Activated CD4-positive, alpha-beta T cell treated with anti-CD3 and anti-CD28 coated beads for 48 hours (primary cell): ENCODE results near the gene CNIH2.
A peak's percentile ranks its signal among the peaks of the same experiment; 100 is the strongest.
"Not testable (repeated sequence)": the region's sequence is repeated elsewhere in the genome, so short reads cannot be mapped to it uniquely, and the experiment has no call there.

Experiments
- DNase-seq: peaks from one replicate; pipeline ENCODE4 v3.0.0-alpha.2; 2020

CNIH2 gene

DNA sequence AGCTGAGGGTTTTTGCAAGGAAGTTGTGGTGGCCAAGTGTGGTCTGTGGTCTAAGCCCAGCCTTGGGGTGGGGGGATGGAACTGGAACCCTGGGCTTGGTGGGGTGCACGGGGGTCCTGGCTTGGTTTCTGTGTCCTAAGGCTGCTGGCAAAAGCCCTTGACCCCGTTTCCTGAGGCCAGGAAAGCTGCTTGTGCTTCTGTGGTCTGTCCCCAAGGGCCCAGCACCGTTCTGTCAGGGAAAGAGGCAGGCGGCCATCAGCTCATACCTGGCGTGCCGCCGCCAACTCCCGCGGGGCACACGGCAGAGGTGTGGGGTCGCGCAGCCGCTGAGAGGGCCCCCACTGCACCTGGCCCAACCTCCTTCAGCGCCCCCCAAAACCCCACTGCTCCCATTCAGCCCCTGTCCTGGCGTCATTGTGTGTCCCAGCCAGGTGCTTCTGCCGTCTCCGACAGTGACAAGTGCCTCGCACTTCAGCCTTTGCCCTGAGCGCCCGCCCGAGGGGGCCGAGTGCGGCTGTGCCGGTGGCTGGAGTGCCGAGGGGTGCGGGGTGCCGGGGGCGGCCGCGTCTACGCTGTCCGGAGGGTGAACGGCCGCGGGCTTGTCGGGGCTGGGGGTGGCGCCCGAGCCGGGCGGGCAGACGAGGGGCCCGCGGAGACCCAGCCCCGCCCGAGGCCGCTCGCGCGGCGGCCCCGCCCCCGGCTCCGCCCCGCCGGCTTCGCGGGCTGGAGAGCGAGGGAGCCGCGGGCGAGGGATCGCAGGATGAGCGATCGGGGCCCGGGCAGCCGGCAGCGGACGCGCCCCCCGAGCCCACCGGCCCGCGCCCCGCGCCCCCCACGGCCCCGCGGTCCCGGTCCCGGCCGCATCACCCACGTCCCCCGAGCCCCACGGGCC lies at the start of gene CNIH2:
CNIH2 (plus strand) TSS at position 705 of the 892 bp plus-strand sequence. CDS start 282 bp downstream, outside the sequence.
- peak; percentile 41 for DNase-seq

DNA sequence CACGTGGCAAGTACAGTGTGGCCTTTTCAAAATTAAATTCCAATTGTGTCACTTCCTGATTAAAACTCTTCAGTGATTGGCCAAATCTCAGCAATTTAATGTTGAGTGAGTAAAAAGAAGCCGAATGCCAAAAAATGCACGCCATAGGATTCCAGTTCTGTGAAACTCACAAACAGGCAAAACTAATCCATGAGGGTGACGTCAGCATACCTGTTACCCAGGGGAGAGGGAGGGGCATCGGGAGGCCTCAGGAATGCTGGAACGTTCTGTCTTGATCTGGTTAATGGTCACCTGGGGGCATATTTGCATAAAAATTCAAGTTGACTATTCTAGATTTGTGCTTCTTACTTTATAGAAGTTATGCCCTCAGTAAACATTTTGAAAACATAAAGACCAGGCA lies 49.5 kb upstream of the CNIH2 start:
- DNase-seq = no peak

DNA sequence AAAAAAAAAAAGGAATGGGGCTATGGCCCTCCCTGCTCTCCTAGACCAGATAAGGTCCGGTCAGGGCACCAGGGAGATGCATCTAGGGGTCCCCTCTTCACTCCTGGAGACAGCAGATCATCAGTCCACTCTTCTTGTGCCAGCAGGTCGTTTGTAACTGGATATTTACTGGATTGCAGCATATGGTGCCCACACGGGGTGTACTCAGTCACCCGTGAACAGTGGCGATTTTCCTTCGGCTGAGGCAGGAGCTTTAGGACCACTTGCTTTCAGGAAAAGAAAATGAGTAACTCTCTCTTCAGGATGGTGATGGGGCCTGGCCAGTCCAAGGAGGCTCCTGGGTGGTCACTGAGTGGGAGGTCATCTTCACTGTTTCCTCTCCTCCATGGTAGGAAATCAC lies 47.8 kb upstream of the CNIH2 start:
- DNase-seq = no peak

DNA sequence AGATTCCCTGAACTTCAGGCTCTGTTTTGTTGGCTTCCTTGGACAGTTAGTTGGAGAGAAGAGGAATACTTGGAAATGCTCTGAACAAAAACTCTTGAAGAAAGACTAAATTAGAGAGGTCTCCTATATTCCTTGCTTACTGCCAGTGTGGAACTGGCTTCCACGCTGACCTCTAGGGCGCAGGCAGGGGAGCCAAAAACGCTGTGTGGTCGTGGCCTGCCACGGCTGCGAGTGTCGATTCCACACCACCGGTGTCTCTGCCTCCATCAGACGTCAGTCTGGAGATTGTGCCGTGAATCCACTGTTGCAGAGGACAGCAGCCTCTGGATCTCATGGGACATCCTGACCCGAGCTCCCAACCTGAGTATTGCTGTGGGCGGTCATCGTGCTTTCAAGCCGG lies 47.0 kb upstream of the CNIH2 start:
- DNase-seq = no peak

DNA sequence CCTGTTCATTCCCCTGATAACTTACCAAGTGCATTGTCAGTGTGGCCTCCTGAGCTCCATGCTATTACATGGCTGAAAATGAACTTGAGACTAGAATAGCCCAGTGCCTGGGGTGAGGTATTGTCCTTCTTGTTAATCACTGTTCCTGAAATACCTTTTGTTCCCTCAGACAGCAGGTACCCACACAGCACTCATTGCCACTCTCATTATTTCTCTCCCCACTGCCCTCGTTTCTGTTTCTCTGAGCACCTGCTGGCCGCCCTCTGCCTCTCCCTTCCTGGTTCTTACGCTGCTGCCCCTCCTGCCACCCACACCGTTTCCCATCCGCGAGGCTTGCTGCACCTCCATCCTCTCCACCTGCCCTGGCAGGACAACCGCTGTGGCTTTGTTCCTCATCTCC lies 46.4 kb upstream of the CNIH2 start:
- DNase-seq = no peak

DNA sequence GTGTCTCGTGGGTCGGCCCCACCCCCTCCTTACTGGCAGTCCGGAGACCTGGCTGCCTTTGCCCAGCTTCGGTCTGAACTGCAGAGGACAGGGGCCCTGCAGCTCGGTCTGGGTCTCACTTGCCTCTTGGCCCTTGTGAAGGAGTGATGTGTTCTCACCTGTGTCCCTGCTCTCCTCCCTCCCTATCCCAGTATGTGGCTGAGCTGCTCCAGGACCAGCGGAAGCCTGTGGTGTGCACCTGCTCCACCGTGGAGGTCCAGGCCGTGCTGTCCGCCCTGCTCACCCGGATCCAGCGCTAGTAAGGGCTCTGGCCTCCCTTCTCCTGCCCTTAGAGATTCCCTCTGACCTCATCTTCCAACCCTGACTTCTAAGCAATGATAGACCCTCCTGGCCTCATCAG lies 45.2 kb upstream of the CNIH2 start:
- no peak for DNase-seq

DNA sequence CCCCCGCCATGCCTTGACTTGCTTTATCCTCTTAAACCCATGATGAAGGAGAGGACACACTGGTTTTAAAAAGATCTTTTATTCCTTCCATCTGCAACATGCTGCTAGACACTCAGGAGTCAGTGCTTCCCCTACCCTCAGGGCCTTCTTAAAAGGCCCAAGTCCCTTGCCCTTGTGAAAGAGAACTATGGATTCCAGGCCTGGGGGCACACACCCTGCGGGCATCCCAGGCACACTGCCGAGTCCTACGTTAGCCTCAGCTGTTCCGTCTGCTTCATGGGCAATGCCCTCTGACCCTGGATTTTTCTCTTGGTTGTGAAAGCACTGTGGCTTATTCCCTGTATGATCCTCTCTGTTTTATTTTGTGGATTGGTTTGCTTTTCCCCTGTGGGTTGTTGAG lies 44.7 kb upstream of the CNIH2 start:
- no peak for DNase-seq

DNA sequence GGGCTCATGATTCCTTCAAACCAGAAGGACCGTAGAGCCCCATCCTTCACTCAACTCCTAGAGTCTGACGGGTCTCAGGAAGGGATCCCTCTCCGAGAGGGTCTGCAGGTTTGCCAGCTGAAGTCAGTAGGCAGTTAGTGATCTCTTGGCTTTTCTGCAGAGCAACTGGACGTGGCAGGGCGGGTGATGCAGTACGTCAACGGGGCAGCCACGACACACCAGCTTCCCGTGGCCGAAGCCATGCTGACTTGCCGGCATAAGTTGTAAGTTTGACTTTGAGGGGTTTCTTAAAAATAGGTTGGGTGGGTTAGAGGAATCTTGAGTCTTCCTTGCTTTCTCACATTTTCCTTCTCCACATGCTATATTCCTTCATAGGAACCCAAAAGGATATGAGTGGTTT lies 42.8 kb upstream of the CNIH2 start:
- DNase-seq = no peak

DNA sequence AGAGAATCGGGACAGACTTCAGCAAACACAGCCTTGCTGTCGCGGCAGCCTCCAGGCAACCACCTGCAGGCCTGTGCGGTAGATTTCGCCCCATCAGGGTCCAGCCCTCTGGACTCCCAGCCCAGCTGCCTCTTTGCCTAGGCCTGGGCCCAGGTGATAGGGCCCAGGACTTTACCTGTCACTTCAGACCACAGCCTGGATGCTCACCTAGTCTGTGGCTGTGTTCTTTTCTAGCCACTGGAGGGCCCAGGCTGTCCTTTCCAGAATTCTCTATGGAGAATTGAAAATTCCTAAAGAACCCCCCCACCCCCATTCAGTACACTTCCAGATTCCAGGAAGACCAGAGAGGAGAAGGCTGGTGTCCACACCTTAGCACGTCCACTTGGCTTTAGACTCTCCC lies 40.1 kb upstream of the CNIH2 start:
- no peak for DNase-seq

DNA sequence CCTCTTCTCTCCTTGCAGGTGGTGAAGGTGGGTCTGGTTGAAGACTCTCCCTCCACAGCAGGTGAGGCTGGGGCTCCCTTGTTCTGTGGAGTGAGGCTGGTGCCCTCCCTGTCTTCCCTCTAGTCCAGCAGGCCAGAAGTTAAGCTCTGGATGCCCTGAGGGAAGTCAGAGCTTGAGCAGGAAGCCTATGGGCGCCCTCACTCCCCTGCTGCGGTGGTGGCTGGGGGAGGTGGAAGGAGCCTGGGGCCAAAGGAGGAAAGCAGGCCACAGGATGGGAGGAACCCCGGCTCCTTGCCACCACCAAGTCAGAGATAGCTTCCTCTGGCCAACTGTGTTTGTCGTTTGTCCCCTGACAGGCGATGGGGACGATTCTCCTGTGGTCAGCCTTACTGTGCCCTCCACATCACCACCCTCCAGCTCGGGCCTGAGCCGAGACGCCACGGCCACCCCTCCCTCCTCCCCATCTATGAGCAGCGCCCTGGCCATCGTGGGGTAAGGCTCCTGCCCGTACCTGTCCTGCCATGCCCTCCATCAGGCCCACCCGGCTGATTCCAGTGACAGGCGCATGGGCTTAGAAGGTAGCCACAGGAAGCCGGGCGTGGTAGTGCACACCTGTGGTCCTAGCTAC lies 39.1 kb upstream of the CNIH2 start:
- no peak for DNase-seq

DNA sequence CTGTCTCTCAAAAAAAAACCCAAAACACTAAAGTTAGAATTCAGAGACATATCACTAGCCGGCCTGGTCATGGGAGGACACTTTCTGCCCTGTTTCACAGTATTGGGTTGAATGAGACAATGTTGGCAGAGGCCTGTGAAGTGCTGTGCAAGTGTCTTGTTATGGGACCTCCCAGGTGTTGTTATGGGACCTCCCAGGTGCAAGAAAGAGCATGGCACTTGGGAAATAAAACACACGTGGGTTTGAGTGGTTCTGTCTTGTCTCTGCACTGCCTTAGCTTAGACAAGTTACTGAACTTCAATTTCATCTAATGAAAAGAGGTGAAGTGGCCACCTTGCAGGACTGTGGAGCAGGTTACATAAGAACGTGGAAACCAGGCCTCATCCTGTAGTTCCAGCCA lies 38.5 kb upstream of the CNIH2 start:
- no peak for DNase-seq

DNA sequence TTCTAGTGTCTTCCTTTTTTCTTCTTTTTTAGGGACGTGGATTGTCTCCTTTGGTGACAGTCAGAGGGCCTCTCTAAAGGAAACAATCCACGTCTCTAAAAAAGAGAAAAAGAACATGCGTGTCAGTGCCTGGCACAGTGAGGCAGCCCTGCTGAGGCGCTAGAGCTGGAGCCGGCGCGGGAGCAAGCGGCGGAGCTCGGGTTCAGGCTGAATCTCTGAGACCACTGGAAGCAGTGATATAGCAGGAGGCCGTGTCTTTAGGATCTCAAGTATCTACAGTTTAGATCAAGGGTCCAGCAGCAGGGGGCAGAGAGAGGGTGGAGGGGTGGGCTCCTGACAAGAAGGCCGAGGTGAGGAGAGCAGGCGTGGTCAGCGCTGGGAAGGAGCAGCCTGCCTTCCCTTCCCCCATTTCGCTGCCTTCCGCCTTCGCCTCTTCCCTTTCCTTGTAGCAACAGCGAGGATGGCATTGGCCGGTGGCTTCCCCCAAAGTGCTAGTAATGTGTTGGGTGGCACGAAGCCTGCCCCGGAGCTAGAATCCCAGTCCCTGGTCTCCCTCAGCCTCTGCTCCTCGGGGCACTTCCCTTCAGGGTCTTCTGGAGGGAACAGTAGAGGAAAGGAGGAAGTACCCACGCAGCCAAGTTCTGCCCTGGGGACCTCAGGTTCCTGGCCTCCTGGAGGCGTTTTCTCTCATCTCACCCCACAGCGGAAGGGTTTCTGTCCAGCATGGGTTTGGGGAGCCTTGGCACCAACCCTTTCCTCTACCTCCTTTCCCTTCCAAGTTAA lies 37.8 kb upstream of the CNIH2 start:
- DNase-seq = no peak

DNA sequence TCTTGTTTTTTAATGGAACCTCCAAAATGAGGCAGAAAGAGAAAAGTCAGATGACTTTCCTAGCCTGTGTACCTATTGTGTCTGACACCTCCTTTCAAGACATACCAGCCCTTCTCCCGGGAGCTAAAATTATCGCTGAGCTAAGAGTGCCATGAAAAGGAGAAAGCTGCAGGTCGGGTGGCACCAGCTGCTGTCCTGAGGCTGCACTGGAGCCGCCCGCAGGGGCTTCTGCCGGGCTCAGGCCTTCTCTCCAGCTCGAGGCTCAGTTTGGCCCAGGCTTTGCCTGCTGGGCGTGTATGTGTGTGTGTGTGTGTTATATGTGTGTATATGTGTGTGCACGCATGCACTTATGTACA lies 37.2 kb upstream of the CNIH2 start:
- no peak for DNase-seq

DNA sequence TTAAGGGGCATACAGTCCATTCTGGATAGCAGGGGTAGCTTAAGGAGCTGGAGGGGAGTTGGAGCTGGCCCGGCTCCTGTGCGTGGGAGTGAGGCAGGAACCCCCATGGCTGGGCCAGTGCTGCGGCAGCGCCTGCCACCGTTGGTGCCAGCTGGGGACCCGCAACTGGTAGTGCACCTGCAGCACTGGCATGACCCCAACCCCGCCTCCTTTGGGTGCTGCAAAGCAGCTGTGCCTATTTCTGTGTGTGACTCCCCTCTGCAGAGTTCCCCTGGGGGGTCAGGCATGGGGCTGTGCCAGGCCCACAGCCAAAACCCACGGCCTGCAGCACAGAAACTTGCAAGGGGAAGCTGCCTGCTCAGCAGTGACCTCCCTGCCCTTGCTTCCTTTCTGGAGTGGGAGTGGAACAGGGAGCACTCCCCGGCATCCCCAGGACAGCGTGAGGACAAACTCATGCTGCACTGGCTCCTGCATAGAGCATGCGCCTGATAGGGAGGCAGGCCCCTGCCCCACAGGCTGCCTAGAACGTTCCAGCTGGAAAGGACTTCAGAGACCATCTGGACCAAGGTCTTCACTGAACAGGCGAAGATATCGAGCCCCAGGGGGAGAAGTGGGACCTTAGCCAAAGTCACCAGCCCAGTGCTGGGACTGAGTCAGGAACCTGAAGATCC lies 35.7 kb upstream of the CNIH2 start:
- DNase-seq = no peak

DNA sequence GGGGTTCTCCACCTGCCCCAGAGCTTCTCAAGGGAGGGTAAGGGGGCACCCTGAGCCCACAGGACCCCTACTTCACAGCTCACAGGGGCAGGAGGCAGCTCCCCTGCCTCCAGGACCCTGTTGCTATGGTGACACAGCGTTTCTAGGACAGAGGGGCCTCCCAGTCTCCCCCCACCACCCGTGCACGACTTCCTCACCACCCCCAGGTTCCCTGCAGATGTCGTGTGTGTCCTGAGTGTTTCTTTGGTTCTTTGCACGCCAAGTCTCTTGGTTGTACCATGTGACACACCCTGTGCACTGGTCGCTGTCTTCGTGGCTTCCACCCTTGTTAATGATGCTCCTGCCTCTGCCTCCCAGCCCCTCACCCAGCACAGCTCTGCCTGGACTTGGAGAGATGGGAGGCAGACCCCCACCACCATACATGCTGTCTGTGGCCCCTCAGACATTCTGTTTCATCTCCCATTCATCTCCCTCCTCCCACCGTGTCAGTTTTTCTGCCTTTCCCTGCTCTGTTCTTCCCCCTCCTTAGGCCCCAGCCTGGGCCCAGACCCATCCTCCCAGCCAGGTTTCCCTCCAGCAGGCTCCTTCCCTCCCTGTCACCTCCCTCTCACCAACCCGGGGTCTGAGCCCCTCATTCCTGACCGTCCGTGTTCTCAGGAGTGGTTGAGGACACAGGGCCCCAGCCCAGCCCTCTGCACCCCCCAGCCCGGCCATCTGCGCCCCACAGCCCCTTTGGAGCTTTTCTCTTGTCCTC lies 34.0 kb upstream of the CNIH2 start:
- no peak for DNase-seq

DNA sequence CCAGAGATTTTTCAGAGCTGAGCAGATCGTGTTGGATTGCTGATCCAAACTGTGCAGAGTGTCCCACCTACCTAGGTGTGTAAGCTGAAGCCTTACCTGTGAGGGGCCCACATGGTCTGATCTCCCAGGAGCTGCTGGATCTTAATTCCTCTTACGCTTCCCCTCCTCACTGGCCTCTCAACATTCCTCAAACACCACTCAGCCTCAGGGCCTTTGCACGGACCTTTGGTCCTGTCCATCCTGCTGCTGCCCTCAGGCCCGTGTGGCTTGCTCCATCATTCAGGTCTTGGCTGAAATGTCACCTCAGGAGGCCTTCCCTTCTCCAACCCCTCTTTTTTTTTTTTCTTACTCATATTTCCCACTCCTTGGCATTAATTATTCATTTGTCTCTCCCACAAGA lies 30.7 kb upstream of the CNIH2 start:
- DNase-seq = no peak

DNA sequence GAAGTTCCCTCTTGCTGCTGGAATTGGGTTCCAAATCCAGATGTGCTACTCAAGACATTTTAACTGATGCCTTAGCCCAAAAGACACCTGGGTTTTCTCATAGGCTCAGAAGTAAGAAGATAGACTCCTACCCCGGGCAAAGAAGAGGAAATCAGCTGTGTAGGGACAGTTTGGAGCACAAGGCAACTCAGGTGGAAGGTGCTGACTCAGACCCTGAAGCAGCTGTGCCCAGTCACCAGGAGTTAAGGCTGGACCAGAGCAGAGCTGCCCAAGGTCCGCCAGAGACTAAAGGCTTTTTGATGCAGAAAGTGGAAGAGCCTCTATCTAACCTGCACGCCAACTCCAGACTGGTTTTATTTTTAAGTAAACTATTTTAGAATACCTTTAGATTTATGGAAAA lies 30.2 kb upstream of the CNIH2 start:
- DNase-seq = no peak

DNA sequence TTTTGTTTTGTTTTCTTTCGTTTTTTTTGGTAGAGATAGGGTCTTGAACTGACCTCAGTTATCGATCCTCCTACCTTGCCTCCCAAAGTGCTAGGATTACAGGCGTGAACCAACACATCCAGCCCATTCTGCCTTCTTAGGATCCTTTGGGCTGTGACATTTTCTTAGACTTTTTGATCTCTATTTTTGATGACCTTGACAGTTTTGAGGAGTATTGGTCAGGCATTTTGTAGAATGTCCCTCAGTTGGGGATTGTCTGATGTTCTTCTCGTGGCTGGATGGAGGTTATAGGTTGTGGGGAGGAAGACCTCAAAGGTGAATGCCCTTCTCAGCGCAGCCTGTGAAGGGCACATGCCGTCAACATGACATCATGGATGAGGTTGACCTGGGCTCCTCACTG lies 29.1 kb upstream of the CNIH2 start:
- DNase-seq = no peak

DNA sequence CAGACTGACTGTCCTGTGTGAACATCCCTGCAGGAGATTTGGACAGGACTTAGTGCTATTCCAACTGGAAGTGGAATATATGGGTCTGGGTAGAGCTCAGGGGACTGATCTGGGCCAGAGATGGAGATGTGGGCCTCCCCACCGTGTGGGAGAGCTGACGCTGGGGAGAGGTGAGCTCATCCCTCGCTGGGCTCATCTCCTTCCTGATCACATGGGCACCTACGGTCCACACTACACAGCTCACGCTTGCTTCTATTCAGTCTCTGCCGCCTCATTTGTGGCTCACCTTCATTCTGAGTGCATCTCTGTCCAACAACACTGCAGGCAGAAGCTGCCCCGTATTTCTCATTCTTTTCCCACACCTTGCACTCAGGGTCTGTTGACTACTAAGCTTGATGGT lies 26.2 kb upstream of the CNIH2 start:
- DNase-seq = no peak

DNA sequence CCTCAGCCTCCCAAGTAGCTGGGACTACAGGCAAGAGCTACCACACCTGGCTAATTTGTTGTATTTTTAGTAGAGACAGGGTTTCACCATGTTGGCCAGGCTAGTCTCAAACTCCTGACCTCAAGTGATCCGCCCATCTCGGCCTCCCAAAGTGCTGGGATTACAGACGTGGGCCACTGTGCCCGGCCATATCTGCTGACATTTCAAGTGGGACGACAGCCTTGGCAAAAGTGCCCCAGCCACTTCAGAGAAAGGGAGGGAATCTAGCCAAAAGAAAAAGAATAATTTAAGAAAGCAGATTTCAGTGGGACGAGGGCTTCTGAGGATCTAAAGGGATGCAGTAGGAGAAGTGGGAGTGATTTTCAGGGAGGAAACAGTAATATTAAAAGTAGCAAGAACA lies 24.9 kb upstream of the CNIH2 start:
- not testable (repeated sequence) for DNase-seq

DNA sequence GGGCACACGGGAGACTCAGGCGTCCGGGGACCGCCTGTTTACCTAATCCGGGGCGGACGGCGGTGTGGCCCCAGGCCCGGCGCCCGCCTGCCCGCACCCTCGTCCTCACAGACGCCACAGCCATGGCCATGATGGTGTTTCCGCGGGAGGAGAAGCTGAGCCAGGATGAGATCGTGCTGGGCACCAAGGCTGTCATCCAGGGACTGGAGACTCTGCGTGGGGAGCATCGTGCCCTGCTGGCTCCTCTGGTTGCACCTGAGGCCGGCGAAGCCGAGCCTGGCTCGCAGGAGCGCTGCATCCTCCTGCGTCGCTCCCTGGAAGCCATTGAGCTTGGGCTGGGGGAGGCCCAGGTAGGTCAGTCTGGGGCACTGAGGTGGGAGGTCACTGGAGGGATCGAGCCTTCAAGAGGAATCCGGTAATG lies 19.5 kb upstream of the CNIH2 start:
- DNase-seq = no peak

DNA sequence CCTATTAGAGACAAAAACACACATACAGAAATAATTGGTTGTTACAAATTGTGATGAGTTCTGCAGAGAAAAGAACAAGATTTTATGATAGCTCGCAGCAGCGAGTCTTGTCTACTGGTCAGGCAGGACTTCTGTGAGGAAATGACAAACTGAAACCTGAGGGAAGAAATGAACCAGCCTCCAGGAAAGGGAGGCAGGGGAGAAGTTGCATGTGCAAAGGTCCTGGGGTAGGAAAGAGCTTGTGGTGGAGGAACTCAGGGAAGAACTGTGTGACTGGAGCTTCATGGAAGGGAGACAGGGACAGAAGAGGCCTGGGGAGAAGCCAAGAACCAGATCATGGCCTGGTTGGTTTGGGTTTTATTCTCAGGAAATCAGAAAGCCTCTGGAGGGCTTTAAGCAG lies 18.8 kb upstream of the CNIH2 start:
- no peak for DNase-seq

DNA sequence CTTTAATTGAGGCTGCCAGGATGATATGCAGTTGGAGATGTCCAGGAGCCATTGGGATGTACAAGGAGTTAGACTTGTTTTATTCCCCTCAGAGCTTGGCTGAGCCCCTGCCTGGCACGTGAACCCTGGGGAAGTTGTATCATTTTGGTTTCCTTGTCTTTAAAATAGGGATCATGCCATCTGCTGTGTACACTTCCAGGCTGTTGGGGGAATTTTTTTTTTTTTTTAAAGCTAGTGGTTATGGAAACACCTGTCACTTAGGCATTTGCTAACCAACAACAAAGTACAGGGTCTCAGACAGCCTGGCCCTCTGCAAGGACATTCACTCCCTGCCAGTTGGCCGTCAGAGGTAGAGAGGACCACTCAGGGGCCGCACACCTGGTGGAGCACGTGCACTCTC lies 18.0 kb upstream of the CNIH2 start:
- DNase-seq = no peak
